G401 (cell line): Measurements from ENCODE around the gene IKZF1. TPM values are rescaled to one million over a fixed set of nuclear protein-coding genes. Genes with fewer than 3 reads are reported as not detected.

Source experiments
- DNase-seq: peaks from one replicate; pipeline ENCODE4 v3.0.0-alpha.2; 2015; ENCODE audit warnings: low spot score
- in situ Hi-C: cut with HindIII; loops from 2 replicates; pipeline ENCODE4 v1.10.0; 2016; ENCODE audit warnings: low sequenced_read_pairs, mixed read lengths
- total RNA-seq: library from RNA; depleted of rRNA; stranded (reverse); fragments of >200 nt; shearing (Covaris generic); gene quantifications from 2 replicates; pipeline ENCODE4 v1.2.3, GENCODE V29; 2014

IKZF1 gene
- total RNA-seq, 1 experiment from 2014 or later, result not detected

DNA sequence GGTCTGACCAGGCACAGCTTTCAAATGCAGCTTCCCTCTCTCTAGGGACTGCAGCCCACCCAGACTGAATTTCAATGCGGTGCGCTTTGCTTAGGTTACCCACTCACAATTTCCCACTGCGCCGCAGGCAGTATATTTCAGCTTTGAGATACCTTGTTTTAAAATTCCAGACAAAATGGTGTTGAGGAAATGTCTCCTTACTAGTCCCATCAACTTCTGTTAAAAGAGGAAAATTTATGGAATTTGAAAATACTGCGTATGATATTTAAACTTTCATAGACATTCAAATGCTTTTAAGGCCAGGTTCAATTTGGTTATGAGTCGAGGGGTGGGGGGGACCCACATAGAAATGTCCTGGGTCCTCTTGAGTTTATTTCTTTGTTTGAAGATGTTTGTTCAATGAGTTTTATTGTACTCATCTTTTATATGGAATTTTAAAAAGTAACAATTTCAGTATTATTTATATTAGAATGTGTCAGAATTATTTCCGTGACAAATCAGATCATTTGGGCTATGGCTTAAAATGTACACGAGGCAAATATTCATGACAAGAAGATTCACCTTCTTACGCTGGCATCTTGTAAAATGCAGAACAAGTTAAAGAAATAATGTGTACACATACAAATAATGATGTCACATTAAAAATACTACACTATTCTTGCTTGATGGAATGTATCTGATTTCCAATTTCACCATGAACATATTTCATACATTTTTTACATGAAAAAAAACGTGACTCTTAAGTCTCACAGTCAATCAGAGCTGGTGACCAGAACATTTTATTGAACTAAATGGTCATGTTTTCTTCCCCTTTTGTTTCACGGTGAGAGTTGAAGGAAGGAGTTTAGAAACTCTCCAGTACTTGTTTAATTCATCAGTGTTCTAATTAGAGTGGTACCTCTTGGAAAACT is 1.3 kb downstream of the IKZF1 start:
- in situ Hi-C loops, result no loop called here
- no peak for DNase-seq

DNA sequence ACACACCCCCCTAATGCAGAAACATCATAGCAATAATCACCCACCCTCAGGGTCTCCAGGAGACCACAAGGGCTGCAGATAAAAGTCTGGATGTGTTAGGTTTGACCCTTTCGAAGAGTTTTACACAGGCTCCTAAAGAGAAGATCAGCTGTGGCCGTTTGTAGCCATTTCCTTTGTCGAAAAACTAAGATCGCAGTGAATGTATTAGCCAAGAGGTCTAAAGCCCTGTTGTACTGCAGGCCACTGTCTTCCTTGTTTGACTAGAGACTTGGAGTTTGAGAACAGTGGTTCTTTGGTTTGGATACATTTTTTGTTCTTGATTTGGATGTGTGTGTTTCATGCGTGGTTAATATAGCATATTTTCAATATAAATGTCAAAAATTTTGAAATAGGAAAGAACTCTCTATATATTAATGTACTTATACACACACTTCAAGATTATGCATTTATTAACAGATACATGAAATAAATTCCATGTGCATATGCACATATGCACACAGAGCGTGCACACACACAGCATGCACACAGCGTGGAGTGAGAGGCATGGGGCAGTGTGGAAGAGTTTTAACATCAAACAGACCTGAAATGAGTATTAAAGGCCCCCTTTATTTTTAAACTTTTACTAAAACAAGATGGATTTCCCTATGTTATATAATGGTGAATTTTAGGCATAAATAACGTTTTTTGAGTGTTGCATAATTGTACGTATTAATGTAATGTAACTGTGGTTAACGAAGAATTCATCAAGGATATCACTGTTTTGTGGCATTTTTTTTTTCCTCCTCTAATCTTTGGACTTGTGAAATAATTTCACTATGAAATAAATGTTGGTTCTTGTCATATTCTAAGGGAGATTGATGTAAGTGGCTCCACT is 2.2 kb downstream of the IKZF1 start:
- no peak for DNase-seq
- in situ Hi-C loops, result no loop called here

- no peak for DNase-seq
- in situ Hi-C loops, result no loop called here
Measured at GRCh38 chr7:50307368-50308032, 3.0 kb downstream of the IKZF1 start.

DNA sequence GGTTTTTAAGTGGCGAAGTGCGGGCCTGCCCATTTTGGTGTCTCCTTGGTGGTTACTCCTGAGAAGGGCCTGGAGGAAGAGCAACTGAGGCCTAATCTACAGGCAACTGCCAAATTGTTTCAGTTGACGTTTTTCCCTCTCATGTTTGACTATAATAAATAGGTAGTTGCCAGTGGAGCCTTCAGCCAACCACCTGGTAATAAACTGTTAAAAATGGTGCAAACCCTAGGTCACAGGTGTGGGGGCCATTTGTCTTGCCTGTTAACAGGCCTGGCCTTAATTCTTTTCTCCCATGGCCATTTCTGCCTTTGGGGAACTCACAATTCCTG is 3.7 kb downstream of the IKZF1 start:
- no peak for DNase-seq

GRCh38 chr7:50308532-50309385 is 4.2 kb downstream of the IKZF1 start:
- DNase-seq, result no peak
- in situ Hi-C loops, result no loop called here

More for the DNA sequence above, 3.7 kb downstream of the IKZF1 start:
- in situ Hi-C loops, result no loop called here

DNA sequence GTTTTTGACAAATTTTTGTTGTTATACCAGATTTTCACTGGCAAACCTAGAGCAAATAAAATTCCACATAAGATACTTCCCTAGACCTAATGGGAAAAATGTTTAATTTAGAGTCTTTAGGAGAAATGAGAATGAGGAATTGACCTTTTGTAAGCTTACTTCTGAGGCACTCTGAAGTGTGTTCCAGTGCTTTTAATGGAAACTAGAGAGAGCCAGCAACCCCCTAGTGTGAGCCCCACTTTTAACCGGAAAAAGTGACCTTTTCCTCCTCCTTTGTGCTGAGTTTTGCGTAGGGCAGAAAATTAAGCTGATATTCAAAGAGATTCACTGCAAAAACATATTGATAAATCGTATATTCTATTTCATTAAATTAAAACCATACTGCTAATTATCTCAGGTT is 5.2 kb downstream of the IKZF1 start:
- no peak for DNase-seq
- in situ Hi-C loops, result no loop called here

DNA sequence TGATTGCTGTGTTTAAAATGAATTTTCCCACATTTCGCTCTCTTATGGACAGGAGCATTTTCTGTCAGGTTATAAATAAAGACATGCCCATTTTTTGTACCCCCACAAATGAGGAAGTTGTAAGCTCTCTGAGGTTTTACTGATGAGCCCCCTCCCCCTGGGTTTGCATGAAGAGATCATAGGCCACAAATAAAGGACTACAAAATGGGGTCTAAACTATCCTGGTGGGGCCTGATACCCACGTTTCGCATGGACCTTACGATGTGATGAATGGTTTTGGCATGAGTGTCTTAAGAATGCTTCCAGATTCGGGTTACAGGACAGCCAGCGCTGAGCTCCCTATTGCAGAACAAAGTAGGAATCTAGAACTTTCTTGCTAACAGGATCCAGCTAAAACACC is 5.8 kb downstream of the IKZF1 start:
- DNase-seq, result no peak
- in situ Hi-C loops, result no loop called here

DNA sequence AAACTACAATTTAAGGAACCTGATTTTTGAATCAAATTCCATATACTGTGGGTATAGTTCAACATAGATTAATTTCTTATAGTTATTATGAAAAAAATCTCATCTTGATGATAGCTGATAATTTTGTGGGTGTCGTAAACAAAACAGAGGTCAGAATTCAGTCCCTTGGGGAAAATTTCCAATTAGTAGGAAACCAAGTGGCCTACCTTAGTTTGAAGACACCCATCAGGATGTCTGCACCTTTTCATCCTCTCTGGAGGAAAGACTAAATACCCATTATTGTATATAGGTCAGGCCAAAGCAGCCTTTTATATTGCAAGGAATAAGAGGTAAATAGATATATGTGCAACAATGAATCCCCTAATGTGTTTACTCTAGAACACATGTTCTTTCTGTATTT is 6.4 kb downstream of the IKZF1 start:
- in situ Hi-C loops, result no loop called here
- no peak for DNase-seq

- DNase-seq, result no peak
- in situ Hi-C loops, result no loop called here
Measured at GRCh38 chr7:50312250-50313162, 8.0 kb downstream of the IKZF1 start.

GRCh38 chr7:50314836-50315592 is 10.5 kb downstream of the IKZF1 start:
- in situ Hi-C loops, result no loop called here
- no peak for DNase-seq

DNA sequence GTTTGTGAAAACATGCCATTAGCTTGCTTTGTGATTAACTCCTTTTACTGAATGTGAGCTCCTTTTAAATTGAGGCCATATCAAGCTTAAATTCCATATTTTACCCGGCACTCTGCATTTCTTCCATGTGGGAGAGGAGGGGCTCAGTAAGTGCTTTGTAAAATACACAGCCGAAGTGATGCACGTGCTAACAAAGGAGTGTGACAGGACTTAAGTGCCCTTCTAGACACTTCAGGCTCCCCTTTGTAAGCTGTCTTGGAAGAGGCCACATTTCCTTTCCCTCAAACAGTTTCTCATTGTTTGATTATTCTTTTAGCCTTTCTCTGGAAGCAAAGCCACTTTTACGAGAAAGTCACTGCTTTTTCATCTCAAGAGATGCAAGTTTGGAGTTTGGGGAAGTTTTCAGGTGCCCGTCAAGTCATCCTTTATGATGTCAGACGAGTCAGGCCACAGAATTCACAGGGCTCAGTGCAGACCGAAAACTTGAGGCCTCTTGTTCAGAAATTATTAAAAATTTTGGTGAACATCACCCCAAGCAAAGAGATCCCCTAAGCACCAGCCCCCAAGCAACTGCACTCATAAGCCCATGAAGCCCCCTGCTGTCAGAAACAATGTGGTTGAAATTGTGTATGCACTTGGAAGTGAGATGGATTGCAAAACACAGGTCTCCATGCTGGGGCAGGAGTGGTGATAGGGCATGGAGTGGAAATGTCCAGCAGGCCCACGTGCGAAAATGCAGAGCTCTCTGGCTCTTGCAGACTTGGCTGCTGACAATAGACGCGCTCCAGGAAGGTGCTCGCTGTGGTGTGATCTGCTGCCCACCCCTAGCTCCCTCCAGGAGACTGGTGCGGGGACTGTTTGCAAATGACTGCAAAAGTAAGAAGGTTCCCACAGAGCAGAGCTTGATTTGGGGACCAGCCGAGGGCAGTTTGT is 11.5 kb downstream of the IKZF1 start:
- in situ Hi-C loops, result no loop called here
- DNase-seq, result no peak

GRCh38 chr7:50317221-50317678 is 12.7 kb downstream of the IKZF1 start:
- no peak for DNase-seq
- in situ Hi-C loops, result no loop called here

DNA sequence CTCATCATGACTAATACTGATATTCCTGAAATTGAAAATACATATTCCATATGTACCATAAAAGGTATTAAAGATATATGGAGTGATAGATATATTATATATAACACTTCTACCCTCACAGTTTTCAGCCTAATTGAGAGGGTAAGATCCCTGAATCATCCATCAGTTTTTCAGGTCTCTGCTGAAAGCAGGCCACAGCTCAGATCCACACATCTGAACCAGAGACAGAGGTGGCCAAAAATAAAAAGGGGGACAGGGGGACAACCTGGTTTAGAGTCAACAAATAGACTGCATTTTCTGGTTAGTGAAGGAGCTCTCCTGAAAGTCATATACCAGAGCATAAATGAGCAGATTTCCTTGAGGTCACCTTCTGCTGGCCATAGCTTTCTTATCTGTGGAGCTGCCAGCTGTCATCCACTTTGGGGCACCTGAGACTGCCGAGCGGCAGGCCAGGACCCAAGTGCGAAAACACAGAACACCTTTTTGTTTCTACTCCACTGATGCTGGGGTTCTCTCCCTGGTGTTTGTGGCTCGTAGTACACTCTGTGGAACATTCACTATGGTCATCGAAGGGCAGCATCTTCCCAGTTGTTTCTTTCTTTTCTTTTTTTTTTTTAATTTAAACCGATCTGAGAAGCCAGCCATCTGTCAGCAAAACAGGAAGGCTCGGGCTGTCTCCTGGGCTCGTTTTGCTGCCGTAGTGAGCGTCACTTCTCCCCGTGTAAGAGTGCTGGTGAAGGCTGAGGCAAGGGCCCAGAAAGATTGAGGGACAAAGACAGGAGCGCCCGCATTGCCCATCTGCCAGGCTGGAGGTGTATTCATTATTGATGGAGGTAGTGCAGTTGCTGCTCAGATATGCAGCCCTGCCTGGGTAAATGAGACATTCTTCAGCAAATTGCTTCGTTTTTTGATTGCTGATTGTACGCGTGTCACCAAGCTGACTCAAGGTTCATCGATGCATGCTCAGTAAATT is 13.5 kb downstream of the IKZF1 start:
- in situ Hi-C loops, result no loop called here
- DNase-seq, result no peak

DNA sequence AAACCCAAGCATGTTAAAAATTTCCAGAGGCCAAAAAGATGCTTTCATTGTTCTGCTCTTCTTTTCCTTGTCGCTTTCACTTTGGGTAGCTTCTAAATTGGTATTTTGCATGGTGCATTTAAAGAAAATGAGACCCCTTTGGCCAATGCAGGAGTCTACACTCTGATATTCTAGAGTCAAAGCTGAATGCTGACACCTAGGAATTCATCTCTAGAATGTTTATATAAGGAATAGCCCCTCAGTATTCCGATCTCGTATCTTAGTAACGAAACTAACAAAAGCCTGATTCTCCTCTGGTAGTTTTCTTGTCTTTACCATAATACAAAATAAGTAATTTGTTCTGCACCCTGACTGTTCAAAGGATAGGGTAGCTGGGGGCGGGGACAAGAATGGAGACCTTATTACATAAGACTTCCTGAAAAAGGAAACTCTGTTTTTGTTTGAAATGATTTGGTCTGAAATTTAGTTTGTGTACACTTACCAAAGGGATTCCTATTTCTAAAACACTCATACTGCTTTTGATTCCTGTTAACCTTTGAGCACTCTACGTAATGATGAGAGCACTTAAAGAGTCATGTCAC is 17.1 kb downstream of the IKZF1 start:
- in situ Hi-C loops, result no loop called here
- DNase-seq, result no peak

GRCh38 chr7:50324113-50324512 is 19.6 kb downstream of the IKZF1 start:
- in situ Hi-C loops, result no loop called here
- DNase-seq, result no peak
